Measurements from ENCODE around the gene TBC1D20.

DNA sequence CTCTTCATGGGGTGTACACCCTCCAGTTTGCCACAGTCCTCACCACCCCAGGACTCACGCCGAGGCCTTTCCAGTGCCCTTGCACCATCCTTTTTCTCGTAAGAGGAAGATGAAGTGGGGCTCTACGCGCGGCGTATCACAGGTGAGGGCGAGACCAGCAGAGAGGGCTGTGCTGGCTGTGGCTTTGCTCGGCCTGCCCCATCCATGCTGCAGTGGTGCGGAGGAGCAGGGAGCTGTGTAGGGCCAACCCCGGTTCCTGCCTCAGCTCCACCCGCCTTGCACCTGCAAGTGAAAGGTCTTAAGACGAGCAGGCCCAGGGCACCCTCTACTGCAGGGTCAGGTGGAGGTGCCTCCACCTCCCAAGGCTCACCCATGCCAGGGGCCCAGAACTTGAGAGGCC, 30.1 kb downstream of the TBC1D20 start:
- no peak for TF ChIP-seq EZH2 (IDR thresholded peaks at IDR 0.05; ENCODE audit: low read depth)
- TF ChIP-seq, protein P1, sequence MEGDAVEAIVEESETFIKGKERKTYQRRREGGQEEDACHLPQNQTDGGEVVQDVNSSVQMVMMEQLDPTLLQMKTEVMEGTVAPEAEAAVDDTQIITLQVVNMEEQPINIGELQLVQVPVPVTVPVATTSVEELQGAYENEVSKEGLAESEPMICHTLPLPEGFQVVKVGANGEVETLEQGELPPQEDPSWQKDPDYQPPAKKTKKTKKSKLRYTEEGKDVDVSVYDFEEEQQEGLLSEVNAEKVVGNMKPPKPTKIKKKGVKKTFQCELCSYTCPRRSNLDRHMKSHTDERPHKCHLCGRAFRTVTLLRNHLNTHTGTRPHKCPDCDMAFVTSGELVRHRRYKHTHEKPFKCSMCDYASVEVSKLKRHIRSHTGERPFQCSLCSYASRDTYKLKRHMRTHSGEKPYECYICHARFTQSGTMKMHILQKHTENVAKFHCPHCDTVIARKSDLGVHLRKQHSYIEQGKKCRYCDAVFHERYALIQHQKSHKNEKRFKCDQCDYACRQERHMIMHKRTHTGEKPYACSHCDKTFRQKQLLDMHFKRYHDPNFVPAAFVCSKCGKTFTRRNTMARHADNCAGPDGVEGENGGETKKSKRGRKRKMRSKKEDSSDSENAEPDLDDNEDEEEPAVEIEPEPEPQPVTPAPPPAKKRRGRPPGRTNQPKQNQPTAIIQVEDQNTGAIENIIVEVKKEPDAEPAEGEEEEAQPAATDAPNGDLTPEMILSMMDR (conservative IDR thresholded peaks at IDR 0.05) = no peak
